Activated T-helper 1 cell treated with Interleukin-2 at 50 U/mL for 16 hours (primary cell): Measurements from ENCODE around the gene RPLP2.
A peak's percentile ranks its signal among the peaks of the same experiment; 100 is the strongest.

Source experiments
- DNase-seq: peaks from one replicate; pipeline ENCODE4 v3.0.0-alpha.2; 2020; ENCODE audit warnings: low read depth

Gene RPLP2

DNA sequence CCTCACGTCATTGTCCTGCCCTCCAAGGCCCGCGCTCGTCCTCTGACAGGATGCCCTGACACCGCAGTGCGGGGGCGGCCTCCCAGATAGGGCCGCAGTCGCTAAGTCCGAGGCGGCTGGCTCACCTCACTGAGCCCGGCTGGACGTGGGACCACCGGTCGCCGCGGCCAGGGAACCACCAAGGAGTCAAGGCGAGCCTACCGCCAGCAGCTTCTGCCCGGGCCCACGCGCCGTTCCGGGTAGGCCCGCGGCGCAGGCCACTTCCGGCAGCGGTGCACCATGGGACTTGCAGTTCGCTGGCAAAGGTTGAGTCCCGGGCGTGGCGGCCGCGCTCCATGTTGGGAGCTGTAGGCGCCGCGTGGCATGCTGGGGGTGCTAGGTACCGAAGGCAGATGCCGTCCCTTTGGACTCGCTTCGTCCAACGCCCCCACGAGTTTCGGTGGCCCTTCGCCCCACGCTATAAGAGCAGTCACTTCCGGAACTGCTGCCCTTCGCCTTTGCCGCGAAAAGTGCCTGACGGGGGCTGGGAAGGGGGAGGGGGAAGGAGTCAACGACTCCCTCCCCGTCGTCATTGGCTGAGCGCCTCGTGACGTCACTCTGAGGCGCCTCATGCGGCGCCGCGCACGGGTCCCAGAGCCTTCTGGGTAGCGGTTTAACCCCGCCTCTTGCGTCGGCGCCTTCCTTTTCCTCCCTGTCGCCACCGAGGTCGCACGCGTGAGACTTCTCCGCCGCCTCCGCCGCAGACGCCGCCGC, at the start of gene RPLP2:
TSS of gene RPLP2 (plus strand) at position 681 of the 753 bp plus-strand sequence. CDS start 268 bp downstream, outside the sequence.
- DNase-seq = peak; percentile 96

DNA sequence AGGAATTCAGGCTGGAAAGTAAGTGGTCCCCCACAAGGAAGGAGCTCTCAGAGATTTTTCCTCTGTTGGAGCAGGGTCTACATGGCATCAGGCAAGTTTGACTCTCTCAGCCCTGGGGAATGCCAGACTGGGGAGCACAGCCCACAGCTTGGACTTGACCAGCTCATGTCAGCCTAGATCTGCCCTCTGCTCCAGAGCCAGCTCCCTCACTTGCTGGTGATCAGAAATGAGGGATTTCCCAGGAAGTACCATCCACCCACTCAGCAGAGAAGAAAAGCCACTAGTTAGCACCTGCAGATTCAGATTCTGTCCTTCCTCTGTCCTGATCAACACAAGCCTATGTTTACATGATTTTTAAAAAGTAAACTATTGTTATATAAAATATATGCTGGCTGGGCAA, 49.5 kb upstream of the RPLP2 start:
- DNase-seq = no peak

DNA sequence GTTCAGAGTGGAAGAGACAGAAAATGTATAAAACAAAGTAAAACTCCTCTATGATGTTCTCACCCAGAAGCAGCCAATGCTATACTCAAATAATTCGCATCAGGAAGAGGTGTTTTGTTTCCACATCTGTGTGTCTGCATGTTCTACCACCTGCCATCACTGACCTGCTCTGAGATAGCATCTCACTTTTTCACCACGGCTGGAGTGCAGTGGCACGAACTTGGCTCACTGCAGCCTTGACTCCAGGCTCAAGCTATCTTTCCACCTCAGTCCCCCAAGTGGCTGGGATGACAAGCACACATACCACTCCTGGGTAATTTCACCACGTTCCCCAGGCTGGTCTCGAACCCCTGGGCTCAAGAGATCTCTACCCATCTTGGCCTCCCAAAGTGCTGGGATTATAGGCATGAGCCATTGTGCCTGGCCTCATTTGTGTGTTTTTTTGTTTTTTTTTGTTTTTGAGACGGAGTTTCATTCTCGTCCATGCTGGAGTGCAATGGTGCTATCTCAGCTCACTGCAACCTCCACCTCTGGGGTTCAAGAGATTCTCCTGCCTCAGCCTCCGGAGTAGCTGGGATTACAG, 48.1 kb upstream of the RPLP2 start:
- no peak for DNase-seq

DNA sequence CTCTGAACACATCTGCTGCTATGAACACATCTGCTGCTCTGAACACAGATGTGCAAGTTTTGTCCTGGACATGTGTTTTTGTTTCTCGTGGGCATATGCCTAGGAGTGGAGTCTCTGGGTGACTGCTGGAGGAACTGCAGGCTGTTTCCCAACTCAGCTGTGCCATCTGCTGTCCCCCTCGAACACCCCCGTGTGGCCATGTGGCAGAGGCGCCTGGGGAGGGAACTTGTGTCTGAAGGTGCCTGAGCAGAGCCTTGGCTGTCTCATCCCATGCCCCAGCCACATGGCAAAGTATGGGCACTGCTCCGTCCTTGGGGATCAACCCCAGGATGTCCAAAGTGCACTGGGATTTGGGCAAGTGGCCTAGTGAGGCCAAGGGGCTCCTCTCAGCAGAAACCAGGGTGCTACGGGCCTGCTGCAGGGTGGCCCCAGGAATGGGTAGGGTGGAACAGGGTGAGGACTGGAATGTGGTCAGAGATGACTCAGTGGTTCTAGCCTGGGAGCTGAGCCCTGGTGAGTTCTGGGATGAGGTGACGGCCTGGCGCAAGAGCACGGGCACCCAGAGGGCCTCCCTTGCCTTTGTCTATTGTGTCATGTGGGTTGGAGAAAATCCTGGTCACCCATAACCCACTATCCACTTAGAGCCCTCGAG, 47.2 kb upstream of the RPLP2 start:
- no peak for DNase-seq

DNA sequence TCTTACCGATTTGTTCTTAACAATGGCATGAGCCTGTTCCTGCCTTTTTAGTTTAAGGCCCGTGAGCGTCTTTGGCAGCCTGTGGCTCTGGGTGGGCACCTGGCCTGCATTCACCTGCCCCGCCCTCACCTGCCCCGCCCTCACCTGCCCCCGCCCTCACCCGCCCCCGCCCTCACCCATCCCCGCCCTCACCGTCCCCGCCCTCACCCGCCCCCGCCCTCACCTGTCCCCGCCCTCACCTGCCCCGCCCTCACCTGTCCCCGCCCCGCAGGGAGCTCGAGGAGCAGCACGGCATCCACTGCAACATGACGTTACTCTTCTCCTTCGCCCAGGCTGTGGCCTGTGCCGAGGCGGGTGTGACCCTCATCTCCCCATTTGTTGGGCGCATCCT, 46.7 kb upstream of the RPLP2 start:
- DNase-seq = no peak

DNA sequence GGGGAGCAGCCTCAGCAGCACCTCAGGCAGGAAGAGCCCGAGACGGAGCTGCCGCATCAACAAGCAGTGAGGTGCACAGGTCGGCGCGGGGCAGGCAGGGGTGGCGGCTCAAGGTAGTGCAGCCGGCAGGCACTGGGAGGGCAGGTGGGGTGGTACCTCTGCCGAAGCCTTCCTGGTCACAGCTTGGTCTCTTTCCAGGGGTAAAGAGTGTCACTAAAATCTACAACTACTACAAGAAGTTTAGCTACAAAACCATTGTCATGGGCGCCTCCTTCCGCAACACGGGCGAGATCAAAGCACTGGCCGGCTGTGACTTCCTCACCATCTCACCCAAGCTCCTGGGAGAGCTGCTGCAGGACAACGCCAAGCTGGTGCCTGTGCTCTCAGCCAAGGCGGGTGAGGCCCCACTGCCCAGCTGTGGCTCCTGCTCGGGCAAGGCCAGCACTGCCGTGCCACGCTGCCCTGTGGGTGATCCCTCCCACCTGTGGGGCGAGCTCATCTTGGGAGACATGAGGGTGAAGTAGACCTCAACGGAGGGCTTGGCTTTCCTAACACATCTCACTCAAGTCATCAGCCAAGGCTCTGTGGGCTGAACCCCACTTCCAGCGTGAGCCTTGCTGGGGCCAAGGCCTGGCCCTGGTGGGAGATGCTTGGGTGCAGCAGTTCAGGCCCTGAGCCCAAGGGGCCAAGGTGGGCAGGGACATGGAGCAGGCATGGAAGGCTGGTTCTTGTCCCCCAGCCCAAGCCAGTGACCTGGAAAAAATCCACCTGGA, 46.0 kb upstream of the RPLP2 start:
- DNase-seq = no peak

DNA sequence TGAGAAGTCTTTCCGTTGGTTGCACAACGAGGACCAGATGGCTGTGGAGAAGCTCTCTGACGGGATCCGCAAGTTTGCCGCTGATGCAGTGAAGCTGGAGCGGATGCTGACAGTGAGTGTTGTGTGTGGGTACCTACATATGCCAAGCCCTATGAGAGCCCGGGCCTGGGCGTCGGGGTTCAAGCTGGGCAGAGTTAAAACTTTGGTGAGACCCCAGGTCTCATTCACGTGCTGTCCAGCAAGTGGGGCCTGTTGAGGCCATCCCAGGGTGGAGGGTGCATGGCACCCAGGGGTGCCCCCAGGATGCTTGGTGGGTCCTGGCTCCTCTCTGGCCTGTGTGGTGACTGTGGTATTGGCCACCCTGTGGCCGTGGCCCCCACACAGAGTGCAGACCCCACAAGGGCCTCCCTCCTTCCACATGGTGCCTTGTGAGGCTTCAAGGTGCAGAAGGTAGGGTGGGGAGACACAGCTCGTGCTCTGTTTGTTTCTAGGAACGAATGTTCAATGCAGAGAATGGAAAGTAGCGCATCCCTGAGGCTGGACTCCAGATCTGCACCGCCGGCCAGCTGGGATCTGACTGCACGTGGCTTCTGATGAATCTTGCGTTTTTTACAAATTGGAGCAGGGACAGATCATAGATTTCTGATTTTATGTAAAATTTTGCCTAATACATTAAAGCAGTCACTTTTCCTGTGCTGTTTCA, 45.3 kb upstream of the RPLP2 start:
- DNase-seq = no peak

DNA sequence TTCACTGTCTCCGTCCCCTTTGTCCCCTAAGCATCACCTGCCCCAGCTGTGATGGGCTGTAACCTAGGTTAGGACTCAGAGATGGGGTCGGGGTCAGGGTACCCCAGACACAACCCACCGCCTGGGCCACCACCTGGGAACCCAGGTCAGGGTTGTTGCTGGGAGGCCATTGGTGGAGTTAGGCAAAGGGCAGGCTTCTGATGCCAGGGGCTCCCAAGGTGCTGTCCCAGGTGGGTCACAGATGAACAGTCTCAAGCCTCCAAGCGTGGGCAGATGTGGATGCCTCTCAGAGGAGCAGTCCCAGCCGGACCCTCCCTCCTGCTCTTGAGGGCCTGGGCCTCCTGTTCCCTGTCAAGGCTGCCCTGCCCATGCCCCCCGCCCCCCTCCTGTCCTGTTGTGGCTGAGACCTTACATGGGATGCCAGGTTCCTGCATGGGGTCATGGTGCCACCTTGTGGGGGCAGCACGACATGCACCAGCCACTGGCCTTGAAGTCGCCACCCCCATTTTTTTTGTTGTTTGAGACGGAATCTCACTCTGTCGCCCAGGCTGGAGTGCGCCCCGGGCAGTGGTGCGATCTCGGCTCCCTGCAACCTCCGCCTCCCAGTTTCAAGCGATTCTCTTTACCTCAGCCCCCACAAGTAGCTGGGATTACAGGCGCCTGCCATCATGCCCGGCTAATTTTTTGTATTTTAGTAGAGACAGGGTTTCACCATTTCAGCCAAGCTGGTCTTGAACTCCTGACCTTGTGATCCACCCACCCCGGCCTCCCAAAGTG, 44.6 kb upstream of the RPLP2 start:
- peak; percentile 47 for DNase-seq

DNA sequence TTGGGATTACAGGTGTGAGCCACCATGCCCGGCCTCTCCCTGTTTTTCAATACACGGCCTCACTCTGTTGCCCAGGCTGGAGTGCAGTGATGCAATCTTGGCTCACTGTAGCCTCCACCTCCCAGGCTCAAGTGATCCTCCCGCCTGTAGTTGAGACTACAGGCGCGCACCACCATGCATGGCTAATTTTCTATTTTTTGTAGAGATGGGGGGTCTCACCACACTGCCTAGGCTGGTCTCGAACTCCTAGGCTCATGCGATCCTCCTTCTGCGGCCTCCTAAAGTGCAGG, 44.0 kb upstream of the RPLP2 start:
- DNase-seq = no peak

DNA sequence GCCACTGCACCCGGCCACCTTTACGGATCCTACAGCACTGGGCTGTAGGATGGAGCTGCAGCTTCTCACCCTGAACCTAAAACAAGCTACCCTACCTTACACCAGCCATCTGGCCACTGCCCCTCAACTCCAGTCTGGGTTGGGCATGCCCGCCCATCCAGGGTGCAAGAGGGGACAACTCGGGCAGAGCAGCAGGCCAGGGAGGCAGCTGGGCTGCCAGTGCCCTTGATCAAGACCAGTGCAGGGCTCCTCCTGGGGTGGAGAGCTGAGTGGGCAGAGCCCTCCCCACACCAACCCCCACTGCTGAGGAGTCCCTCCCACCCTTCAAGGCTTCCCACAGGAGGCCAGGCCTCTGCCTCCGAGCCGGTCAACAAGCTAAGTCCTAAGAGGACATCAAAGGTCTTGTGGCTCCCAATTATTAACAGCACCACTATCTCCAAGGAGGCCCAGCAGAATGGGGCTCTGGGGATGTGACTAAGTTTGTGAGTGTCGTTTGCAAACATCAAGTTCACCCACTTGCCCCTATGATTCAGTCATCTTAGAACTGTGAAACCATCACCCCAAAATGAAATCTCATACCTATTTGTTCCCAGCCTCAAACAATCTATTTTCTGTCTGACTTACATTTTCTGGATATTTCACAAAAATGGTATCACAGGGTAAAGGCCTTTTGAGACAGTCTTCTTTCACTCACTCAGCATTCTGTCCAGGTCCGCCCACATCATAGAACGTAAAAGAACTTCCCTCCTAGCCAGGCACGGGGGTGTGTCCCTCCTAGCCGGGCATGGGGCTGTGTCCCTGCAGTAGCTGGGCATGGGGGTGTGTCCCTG, 43.4 kb upstream of the RPLP2 start:
- no peak for DNase-seq

DNA sequence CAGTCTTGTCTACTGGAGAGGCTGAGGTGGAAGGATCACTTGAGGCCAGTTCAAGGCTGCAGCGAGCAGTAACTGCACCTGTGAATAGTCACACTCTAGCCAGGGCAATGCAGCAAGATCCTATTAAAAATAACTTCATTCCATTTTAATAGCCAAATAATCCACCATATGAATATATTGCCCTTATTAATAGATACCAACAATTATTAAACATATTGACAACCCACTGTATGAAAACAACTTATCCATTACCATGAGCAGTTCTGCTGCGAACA, 42.9 kb upstream of the RPLP2 start:
- DNase-seq = no peak

DNA sequence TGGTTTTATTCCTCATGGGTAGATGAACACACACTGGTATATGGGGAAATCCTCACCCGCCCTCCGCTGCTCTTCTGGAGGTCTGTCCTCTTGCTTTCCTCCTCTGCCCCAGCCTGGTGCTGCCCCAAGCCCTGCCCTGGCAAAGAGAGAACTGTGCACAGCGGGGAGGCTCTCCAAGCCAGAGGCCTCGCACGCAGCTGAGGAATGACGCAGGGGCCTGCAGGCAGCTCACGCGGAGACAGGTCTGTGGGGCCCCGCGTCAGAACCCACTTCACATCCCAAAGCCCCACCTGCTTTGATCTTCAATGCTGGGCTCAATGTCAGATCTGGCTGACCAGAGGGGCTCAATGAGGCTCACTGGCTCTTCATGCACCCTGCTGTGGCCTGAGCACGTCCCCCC, 42.5 kb upstream of the RPLP2 start:
- no peak for DNase-seq

DNA sequence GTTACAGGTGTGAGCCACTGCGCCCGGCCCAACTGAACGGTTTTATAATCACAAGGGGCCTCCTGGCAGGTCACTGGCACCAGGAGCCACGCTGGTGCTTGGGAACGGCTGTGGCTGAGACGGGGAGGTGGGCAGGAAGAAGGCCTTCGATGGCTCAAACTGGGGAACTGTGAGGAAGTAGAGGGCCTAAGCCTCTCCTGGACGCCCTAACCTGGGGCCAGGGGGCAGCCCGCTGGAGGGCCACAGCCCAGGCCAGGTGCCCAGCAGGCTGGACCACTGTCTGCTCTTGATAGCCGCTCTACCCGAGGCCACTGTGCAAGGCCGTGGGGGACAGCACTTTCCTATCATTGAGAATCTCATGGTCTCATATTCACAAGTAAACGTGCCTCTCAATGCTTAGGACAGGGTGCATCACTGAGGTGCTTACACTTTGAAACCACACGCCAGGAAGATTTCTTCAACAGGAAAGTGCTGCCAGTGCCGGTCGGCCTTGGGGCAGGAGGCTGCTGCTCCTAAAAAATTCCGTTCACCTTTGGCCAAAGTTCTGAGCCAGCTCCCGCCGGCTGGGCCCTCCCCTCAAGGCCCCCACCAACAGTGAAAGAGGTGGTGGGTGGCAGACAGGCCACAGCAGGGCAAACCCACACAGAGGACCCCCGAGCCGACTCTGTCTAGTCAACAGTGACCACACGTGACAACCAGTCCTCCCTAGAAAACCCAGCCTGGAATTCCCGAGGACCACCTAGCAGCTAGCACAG, 39.7 kb upstream of the RPLP2 start:
- no peak for DNase-seq

DNA sequence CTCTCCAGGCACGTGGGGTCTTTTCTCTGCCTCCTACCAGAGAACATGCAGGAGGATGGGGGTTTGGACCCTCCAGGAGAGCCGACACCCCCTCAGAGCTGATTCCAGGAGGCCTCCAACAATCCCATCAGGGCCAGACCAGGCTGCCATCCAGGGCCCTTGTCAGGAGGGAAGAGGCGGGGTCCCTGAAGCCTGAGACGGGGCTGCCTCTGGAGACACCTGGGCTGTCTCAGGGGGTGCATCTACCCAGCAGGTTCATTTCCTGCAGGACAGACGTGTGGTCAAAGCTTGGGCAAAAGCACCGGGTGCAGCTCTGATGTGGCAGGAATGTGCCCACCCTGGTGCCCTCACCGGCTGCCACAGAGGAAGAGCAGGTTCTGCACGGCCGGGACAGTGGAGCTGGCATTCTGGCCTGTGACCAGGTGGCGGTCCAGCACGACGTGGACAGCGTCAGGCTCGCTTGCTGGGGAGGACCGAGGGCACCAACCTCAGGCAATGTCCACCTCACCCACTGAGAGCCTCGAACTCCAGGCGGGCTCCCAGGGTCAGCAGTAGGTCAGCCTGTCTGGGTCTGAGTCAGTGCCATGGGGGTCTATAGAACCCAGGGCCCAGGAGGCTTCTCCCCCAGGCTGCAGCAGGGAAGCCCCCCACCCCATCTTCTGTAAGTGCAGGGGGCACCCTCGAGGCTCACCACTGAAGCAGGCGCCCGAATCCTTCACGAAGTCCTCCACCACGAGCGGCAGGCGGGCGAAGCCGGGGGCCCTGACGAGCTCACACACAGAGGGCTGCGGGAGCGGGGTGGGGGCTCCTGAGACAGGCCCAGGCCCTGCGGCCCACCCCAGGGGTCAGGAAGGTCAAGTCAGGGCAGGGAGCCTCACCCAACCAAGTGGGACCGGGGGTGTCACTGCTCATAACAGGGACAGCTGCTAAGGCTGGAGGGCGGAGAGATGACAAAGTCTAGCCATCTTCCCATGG, 38.8 kb upstream of the RPLP2 start:
- no peak for DNase-seq

DNA sequence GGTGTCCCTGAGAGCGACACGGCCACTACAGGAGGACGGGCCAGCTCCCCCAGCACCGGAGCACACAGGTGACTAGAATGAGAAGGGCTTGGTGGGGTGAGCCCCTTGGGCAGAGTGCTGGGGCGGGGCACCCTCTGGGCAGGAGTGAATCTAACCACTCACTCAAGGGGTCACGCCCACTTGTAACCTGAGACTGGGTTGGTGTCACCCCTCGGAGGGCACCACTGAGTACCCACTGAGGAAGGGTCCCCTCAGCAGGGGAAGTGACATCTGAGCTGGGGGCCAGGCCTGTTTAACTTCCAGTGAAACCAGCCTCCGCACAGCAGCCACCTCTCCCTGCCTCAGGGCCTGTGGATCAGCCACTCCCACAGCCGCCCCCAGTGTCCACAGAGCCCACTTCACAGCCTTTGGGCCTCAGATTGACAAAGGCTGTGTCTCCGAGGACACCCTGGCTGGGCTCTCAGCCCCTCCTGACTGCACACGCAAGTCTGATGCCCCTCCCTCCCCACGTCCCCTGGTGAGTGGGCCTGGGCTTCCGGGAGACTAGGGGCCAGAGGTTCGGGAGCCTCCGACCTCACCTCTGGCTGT, 38.1 kb upstream of the RPLP2 start:
- no peak for DNase-seq

DNA sequence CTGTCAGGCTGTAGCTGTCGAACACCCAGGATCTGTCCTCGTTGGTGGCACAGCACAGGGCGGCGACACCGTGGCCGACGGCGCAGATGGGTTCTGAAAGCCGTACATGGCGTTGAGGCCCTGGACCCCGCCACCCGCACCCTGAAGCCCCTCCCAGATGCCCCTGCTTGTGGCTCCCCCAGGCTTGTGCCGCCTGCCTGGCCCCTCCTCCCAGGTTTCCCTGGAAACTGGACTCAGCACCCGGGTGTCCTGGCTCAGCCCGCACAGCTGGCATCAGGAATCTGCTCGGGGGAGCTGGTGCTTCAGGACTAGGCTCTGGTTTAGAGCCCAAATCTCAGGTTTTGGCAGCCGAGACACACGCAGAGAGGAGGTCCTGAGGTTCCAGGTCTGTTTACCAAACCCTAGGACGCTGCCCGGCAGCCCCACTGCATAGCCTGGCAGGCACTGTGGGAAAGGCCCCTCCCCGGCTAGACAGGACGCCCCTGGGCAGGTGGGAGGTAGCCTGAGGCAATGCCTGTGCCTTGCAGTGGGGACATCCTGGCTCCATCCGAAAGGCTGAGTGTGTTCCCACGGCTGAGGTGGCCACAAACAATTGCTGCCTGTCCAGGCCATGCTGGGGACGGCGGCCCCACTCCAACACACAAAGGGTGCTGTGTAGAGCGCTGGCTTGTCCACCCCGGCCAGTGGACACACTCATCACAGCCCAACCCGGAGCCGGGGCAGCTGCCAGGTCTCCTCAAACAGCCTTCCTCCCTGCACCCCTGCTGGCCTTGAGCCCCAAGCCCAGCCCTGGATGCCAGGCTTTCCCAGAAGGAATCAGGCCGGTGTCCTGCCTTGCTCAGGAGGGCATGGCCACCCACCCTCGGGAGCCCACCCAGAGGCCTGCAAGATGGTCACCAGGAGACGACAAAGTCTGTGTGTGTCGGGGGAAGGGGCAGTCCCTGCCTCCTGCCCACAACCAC, 37.1 kb upstream of the RPLP2 start:
- no peak for DNase-seq

DNA sequence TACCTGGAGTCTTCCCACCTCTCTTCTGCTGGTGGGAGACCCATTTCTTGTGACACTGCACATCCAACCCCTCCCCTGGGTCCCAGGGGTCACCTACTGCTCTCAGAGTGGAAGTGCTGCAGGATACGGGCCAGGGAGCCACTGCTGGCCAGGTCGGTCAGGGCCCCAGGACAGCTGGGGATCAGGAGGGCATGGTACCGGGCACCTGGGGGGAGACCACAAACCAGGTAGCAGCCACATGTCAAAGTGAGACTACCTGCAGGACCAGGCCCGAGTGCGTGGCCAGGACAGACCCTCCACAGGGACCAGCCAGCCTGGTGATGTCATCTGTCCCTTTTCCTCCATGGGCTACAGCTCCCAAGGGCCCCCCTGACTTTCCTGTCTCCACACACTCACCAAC, 36.3 kb upstream of the RPLP2 start:
- DNase-seq = no peak
